CD4-positive, alpha-beta T cell treated with Interleukin-12 subunit alpha and Interleukin-12 subunit beta, for 1 hour (primary cell): ENCODE measurements around the gene PLCB4.

ENCODE experiments used
- DNase-seq: peaks from one replicate; pipeline ENCODE4 v3.0.0-alpha.2; 2020

Gene PLCB4

GRCh38 chr20:9185511-9185910 lies 116.6 kb downstream of the PLCB4 start:
- DNase-seq: no peak

DNA sequence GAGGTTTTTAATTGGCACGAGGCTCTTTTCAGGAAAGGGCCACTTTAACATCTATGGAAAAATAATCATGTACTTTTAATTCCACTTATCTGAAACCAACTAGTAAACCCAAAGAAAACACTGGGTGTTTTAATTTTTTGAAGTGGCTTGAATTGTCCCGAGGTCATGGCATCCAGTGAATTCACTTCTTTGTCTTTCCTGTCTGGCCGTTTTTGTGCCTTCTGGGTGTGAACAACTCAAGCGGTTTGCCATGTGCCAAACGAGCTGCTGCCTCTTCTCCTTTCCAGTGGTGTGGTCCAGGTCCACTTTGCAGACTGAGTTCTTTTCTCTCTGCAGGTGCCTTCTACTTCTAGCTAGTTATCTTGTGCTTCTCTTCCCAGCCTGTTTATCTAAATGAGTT lies 117.5 kb downstream of the PLCB4 start:
- DNase-seq: no peak

DNA sequence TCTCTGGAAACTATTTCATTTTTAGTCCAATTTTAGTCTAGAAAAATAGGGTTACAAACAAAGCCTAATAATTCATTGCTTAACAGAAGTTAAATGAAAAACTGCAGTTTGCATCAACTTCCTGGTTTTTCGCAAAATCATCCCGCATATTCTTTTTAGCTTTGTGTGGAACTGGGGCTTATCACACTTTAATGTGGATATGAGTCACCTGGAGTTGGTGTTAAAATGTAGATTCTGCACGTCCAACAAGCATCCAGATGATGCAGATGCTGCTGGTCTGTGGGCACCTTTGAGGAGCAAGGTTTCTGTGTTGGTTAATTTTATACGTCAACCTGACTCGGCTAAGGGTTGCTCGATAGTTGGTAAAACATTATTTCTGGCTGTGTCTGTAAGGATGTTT lies 126.1 kb downstream of the PLCB4 start:
- DNase-seq: no peak

GRCh38 chr20:9196110-9196509 lies 127.2 kb downstream of the PLCB4 start:
- DNase-seq: no peak

- no peak for DNase-seq
Measured at GRCh38 chr20:9198460-9198859, 129.6 kb downstream of the PLCB4 start.

DNA sequence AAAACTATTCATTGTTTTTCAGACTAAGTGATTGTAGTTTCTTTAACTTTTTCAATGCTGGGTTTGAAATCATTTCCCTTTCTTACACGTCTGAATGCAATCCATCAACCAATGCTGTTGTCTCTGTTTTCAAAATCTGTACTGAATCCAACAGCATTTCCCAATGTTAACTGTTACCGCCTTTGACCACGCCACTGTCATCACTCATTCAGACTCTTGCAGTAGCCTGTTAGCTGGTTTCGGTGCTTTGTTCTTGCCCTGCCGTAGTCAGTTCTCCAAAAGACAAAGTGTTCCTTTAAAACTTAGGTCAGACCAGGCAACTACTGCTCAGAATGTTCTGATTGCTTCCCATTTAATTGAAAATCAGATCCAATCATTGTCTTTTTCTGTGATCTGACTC lies 131.3 kb downstream of the PLCB4 start:
- no peak for DNase-seq

DNA sequence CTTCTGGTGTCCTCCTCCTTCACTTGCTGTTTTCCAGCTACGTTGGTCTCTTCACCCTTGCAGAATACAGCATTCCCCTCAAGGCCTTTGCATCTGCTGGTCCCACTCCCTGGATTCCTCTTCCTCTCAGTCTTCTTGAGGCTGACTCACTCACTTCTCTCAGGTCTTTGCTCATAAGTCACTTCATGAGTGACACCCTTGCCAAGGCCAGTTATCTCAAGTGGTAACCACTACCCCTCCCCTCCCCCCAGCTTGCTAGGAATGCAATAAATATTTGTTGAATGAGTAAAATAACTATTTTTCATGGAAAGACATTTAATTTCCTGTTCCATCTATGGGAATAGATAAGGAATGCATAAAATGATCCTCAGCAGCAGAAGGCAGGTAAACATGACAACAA lies 131.7 kb downstream of the PLCB4 start:
- DNase-seq: no peak

- DNase-seq: no peak
Measured at GRCh38 chr20:9202420-9203080, 133.7 kb downstream of the PLCB4 start.

- no peak for DNase-seq
Measured at GRCh38 chr20:9203081-9203447, 134.2 kb downstream of the PLCB4 start.

GRCh38 chr20:9204979-9205378 lies 136.1 kb downstream of the PLCB4 start:
- DNase-seq: no peak

- no peak for DNase-seq
Measured at GRCh38 chr20:9206486-9206885, 137.6 kb downstream of the PLCB4 start.

- no peak for DNase-seq
Measured at GRCh38 chr20:9207253-9207652, 138.4 kb downstream of the PLCB4 start.

GRCh38 chr20:9210356-9210755 lies 141.5 kb downstream of the PLCB4 start:
- DNase-seq: no peak

GRCh38 chr20:9211016-9211760 lies 142.3 kb downstream of the PLCB4 start:
- DNase-seq: no peak

- DNase-seq: no peak
Measured at GRCh38 chr20:9212735-9213134, 143.8 kb downstream of the PLCB4 start.

GRCh38 chr20:9214685-9215084 lies 145.8 kb downstream of the PLCB4 start:
- DNase-seq: no peak

DNA sequence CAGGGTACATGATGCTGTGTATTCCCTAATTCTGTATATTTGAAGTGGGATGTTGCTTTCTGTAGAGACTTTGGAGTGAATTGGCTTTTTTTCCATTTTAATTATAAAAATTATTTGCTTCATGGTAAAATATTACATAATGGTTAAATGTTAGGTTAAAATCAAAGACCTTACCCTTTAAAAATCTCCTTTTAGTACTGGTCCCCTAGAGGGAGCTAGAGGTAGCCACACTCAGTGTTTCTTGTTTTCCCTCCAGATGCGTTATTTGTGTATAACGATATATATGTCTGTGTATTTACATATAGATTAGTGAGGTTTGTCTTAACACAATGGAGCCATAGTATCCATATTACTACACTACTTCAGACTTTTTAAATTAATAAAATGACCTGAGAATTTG lies 146.7 kb downstream of the PLCB4 start:
- DNase-seq: no peak

- no peak for DNase-seq
Measured at GRCh38 chr20:9218531-9218961, 149.7 kb downstream of the PLCB4 start.

DNA sequence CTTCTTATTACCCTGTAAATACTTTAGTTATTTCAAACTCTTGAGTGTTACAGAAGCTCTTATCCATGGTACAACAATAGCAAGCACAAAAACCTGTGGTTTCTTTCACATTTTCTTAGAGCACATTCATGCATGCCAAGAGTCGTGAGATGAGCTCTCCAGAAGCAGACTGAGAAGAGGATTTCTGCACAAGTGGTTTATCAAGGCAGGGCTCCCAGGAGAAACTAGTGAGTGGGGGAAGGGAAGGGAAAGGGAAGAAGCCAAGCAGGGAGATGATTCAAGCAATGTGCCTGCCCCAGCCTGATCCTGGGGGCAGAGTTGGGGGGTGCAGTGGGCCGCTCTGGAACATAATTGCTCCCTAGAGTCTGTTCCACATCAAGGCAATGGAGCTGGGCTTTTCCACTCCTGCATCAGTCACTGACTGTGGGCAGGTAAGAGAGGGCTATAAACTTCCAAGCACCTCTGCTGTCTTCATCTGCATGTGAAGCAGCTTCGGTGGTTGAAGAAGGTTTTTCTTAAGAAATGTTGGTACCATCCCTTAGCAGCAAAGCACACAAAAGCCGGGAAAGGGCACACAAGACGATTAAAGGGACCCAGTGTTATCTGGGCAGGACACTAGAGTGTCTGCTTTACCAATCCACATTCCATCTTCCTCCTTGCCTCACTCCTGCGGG lies 152.1 kb downstream of the PLCB4 start:
- DNase-seq: no peak

GRCh38 chr20:9223296-9223695 lies 154.4 kb downstream of the PLCB4 start:
- DNase-seq: no peak

DNA sequence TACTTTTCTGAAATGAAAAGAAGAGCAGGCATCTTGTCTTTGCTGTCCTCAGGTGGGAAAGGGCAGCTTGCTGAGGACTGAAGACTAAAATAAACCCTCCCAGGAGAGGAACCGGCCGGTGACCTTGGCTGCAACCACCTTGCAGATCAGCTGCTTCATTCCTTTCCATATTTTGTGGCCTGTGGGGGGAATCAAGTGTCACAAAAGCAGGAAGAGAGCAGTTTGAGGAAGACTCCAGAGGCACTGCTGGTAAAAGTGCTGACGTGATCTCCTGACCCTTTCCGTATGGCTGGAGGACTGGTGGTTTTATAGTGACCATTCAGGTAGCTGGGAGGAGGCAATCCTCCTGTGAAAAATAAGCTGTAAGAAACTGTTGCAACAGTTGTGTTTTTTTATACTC lies 157.0 kb downstream of the PLCB4 start:
- DNase-seq: no peak

GRCh38 chr20:9227896-9228615 lies 159.2 kb downstream of the PLCB4 start:
- DNase-seq: no peak

- DNase-seq: no peak
Measured at GRCh38 chr20:9228774-9229450, 160.0 kb downstream of the PLCB4 start.
